RWPE1 (cell line): ENCODE measurements around the gene XRCC5.

Experiments used
- CTCF ChIA-PET: fragments of 350-600 bp; sonication (Branson Sonifier 250); formaldehyde crosslinking; extraction: SDS; loops from one replicate; lab custom pipeline; 2021; lab: Yijun Ruan, JAX
- POLR2A ChIA-PET: fragments of 400-600 bp; formaldehyde crosslinking; extraction: SDS; loops from one replicate; lab custom pipeline; 2020; ENCODE audit warnings: antibody characterized with exemption; ENCODE audit not compliant: low non-redundant PET; lab: Yijun Ruan, JAX
- DNase-seq: peaks from one replicate; pipeline ENCODE4 v3.0.0; 2012; ENCODE audit warnings: low spot score
- H3K27ac ChIP-seq: fragments of 450-650 bp; 2 replicates; pipeline ENCODE4 v1.5.1; 2017
- CTCF ChIP-seq: fragments of 450-650 bp; conservative IDR thresholded peaks from 2 replicates; pipeline ENCODE4 v1.5.1; 2017; ENCODE audit warnings: low read depth, mild to moderate bottlenecking

XRCC5 gene

GRCh38 chr2:216172493-216172892 lies 63.3 kb downstream of the XRCC5 start:
- ChIA-PET CTCF (interaction anchor here (0.7 to 0.9 kb wide), 2 partner anchors 58 to 197 kb away, joined by 3 read pairs; no protein-coding TSS in a partner anchor), POLR2A (no interaction called here)
- H3K27ac ChIP-seq, result no peak overlapping the region
- no peak for TF ChIP-seq CTCF
- DNase-seq, result no peak

GRCh38 chr2:216179015-216179414 lies 69.9 kb downstream of the XRCC5 start:
- no peak for DNase-seq
- ChIA-PET CTCF (no interaction called here), POLR2A (no interaction called here)
- no peak for TF ChIP-seq CTCF
- H3K27ac ChIP-seq, result no peak overlapping the region

- H3K27ac ChIP-seq, result no peak overlapping the region
- CTCF ChIA-PET, result no interaction called here
- POLR2A ChIA-PET, result no interaction called here
- DNase-seq, result no peak
- no peak for TF ChIP-seq CTCF
These were observed 72.2 kb downstream of the XRCC5 start for GRCh38 chr2:216181351-216181750.

- POLR2A ChIA-PET, result no interaction called here
- no peak for TF ChIP-seq CTCF
- H3K27ac ChIP-seq, result no peak overlapping the region
- CTCF ChIA-PET, result no interaction called here
- no peak for DNase-seq
These were observed 72.9 kb downstream of the XRCC5 start for GRCh38 chr2:216181953-216182461.

GRCh38 chr2:216183462-216183861 lies 74.3 kb downstream of the XRCC5 start:
- ChIA-PET POLR2A (no interaction called here), CTCF (interaction anchor here (0.6 to 0.7 kb wide), 2 partner anchors 69 to 171 kb away, joined by 3 read pairs; no protein-coding TSS in a partner anchor)
- DNase-seq, result no peak
- no peak for TF ChIP-seq CTCF
- no peak overlapping the region for H3K27ac ChIP-seq

GRCh38 chr2:216188559-216188850 lies 79.4 kb downstream of the XRCC5 start:
- TF ChIP-seq CTCF, result no peak
- POLR2A ChIA-PET, result no interaction called here
- CTCF ChIA-PET, result interaction anchor here (0.6 kb wide), 1 partner anchor 215 kb away, joined by 5 read pairs; no protein-coding TSS in a partner anchor
- H3K27ac ChIP-seq, result no peak overlapping the region
- no peak for DNase-seq
